NT2/D1 (cell line): ENCODE measurements around the gene UPP2.

Source experiments
- DNase-seq: peaks from one replicate; pipeline ENCODE4 v3.0.0-alpha.2; 2011; ENCODE audit warnings: low read depth, low spot score
- H3K27me3 ChIP-seq: 2 replicates; pipeline ENCODE4 v1.6.0; 2011; ENCODE audit warnings: mild to moderate bottlenecking; ENCODE audit not compliant: insufficient read length, insufficient read depth
- H3K36me3 ChIP-seq: 2 replicates; pipeline ENCODE4 v1.6.1; 2011; ENCODE audit warnings: mild to moderate bottlenecking, low read length, mixed read lengths; ENCODE audit not compliant: insufficient read depth, insufficient read length
- H3K4me1 ChIP-seq: 2 replicates; pipeline ENCODE4 v1.5.1; 2011; ENCODE audit not compliant: insufficient read depth, insufficient read length
- H3K4me3 ChIP-seq: 2 replicates; pipeline ENCODE4 v1.5.1; 2011; ENCODE audit warnings: low read depth; ENCODE audit not compliant: insufficient read length
- H3K9ac ChIP-seq: 2 replicates; pipeline ENCODE4 v1.6.0; 2011; ENCODE audit warnings: low read depth; ENCODE audit not compliant: insufficient read length
- H3K9me3 ChIP-seq: 2 replicates; pipeline ENCODE4 v1.5.1; 2011; ENCODE audit warnings: mild to moderate bottlenecking, low read length; ENCODE audit not compliant: insufficient read depth
- SUZ12 ChIP-seq: IDR thresholded peaks from 2 replicates; pipeline ENCODE4 v1.6.1; 2011; ENCODE audit not compliant: insufficient read length, insufficient read depth; ENCODE audit errors: extremely low read depth
- YY1 ChIP-seq: IDR thresholded peaks from 2 replicates; pipeline ENCODE4 v1.6.1; 2011; ENCODE audit not compliant: insufficient read length, insufficient read depth
- ZNF274 ChIP-seq: IDR thresholded peaks from 2 replicates; pipeline ENCODE4 v1.6.1; 2011; ENCODE audit warnings: mild to moderate bottlenecking, low read depth, low read length

Gene UPP2

DNA sequence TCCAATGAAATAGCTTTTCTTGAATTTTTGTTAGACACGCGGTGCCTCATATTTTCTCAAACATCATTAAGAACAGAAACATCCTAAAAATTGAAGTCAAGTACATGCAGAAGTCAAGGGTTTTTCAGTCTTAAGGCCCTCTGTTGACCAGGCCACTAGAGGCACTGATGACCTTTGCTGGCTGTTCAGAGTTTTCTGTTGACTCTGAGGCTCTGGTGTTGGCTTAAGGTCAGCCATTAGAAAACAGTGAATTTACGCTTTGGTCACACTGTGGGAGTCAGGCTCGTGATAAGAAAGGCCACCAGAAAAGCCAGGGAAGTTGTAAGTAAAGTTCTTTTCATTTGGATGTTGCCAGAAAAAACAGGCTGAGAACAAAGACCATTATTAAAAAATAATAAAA, 5.8 kb upstream of the UPP2 start:
- DNase-seq = no peak
- TF ChIP-seq ZNF274 = no peak
- TF ChIP-seq SUZ12 = no peak
- no peak for TF ChIP-seq YY1
- H3K36me3 ChIP-seq = no peaks in the 10 kb centered on the region
- H3K4me3 ChIP-seq = no peak overlapping the region
- H3K9me3 ChIP-seq = no peaks in the 10 kb centered on the region
- no peaks in the 10 kb centered on the region for H3K4me1 ChIP-seq
- no peaks in the 10 kb centered on the region for H3K27me3 ChIP-seq
- no peak overlapping the region for H3K9ac ChIP-seq

DNA sequence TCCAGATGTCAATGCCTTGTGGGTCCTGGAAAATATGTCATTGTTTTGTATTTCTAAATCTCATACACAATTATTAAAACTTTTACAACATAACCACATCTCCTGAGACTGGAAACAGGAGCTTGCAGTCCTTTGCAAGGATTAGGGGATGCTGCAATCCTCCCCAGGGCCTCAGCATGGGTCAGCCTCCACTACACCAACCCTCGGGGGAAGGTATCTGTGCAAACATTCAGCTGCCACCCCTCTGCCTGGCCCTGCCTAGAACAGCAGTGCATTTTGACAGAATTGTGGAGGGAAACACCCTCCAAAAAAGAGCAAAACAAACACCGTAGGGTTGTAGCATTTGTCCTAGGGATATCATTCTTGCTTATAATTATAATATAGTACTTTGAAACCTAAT, 4.2 kb upstream of the UPP2 start:
- Histone ChIP-seq H3K9me3 (no peaks in the 10 kb centered on the region), H3K4me1 (no peaks in the 10 kb centered on the region), H3K9ac (no peak overlapping the region), H3K27me3 (no peaks in the 10 kb centered on the region), H3K4me3 (no peak overlapping the region), H3K36me3 (no peaks in the 10 kb centered on the region)
- TF ChIP-seq YY1 (no peak), ZNF274 (no peak), SUZ12 (no peak)
- DNase-seq = no peak

GRCh38 chr2:158098178-158098577, 3.5 kb upstream of the UPP2 start:
- no peak for TF ChIP-seq ZNF274
- no peak for TF ChIP-seq SUZ12
- no peak for TF ChIP-seq YY1
- Histone ChIP-seq H3K4me1 (no peaks in the 10 kb centered on the region), H3K36me3 (no peaks in the 10 kb centered on the region)

DNA sequence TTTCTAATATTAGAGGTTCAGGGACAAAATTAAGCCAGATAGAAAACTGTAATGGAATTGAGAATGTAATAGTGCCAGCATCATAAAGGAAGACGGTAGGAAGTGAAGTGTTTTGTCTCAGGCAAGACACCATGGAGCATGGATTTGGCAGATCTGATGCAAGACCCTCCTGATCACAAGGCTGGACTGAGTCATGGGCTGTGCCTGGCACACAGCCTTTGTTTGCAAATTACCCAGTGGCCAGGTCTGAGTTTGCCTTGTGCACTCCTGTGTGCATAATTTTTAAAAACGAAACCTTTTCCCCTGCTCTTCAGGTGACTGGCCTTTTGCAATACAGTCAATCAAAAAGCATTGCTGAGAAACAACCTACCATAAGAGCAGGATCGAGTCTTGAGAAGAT, 2.0 kb upstream of the UPP2 start:
- H3K4me3 ChIP-seq = no peak overlapping the region
- H3K9me3 ChIP-seq = no peaks in the 10 kb centered on the region
- no peaks in the 10 kb centered on the region for H3K4me1 ChIP-seq
- no peak for TF ChIP-seq YY1
- TF ChIP-seq ZNF274 = no peak
- TF ChIP-seq SUZ12 = no peak
- H3K36me3 ChIP-seq = no peaks in the 10 kb centered on the region
- H3K27me3 ChIP-seq = no peaks in the 10 kb centered on the region
- no peak overlapping the region for H3K9ac ChIP-seq
- DNase-seq = no peak

More at GRCh38 chr2:158098178-158098577, 3.5 kb upstream of the UPP2 start:
- Histone ChIP-seq H3K9me3 (no peaks in the 10 kb centered on the region), H3K4me3 (no peak overlapping the region), H3K27me3 (no peaks in the 10 kb centered on the region), H3K9ac (no peak overlapping the region)
- no peak for DNase-seq

DNA sequence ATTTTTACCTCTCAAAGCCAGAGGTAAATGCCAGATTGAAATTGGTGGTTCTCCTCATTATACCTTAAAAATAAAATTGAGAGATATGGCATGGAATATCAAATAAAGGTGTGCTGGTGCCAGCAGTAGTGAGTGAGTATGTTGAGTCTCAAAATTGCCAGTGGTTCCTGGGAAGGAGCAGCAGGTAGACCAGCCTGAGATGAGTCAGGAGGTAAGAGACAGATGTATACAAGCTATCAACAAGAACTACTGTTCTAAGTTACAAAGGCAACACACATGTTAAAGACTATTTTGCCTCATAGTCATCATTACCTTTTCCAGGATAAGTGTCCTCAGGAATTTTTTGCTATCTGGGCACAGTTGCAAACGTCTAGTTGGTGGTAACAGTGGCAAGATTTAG, 1.3 kb upstream of the UPP2 start:
- no peak overlapping the region for H3K4me3 ChIP-seq

DNA sequence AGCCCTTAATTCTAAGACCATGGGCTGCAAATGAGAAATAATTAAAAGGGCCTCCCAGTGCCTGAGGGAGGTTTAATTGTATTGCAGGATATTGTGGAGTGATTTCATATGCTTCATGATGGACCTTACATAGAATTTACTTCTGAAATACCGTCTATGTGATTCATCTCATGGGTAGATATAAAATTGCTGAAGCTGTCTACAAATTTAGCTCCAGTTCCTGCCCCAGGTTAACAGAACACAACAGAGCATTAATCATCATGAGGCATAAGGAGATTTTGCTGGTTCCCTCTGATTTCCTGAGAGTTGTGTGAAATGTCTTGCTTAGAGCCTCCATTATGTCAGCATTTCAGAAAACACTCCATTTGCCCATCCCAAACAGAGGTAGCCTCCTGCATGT, 770 bp downstream of the UPP2 start:
- no peak for TF ChIP-seq ZNF274
- TF ChIP-seq SUZ12 = no peak
- TF ChIP-seq YY1 = no peak

More for the DNA sequence above, 1.3 kb upstream of the UPP2 start:
- TF ChIP-seq SUZ12 = no peak
- no peak for DNase-seq
- no peaks in the 10 kb centered on the region for H3K36me3 ChIP-seq
- H3K27me3 ChIP-seq = no peaks in the 10 kb centered on the region
- no peaks in the 10 kb centered on the region for H3K4me1 ChIP-seq
- H3K9me3 ChIP-seq = no peaks in the 10 kb centered on the region
- no peak overlapping the region for H3K9ac ChIP-seq

DNA sequence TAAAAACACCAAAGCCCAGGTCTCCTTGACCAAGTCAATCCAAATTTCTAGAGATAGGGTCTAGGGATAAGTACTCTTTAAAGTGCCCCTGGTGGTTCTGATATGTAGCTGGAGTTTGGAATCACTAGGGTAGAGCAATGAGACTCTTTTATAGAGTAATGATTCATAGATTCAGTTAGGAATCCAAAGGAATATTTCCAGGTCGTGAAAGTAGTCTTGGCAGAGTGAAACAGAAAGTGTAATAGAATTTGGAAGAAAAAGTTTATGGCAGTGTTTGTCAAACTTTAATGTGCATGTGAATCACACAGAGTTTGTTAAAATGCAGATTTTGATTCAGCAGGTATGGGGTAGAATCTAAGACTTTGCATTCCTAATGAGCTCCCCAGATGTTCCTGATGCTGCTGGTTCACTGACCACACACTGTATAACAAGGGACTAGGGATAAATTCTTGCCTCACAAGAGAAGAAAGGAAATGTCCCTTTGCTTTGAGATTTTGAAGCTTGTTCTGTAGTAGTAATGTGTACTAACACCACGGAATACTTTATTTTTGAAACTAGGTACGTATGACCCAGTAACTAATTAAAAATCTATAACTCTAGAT, 1.8 kb downstream of the UPP2 start:
- Histone ChIP-seq H3K4me3 (no peak overlapping the region), H3K27me3 (no peaks in the 10 kb centered on the region), H3K4me1 (no peaks in the 10 kb centered on the region), H3K9ac (no peak overlapping the region), H3K9me3 (no peaks in the 10 kb centered on the region), H3K36me3 (no peaks in the 10 kb centered on the region)
- TF ChIP-seq ZNF274 (no peak), YY1 (no peak), SUZ12 (no peak)
- DNase-seq = no peak

More for the DNA sequence above, 770 bp downstream of the UPP2 start:
- Histone ChIP-seq H3K36me3 (no peaks in the 10 kb centered on the region), H3K9me3 (no peaks in the 10 kb centered on the region), H3K4me1 (no peaks in the 10 kb centered on the region), H3K4me3 (no peak overlapping the region), H3K27me3 (no peaks in the 10 kb centered on the region), H3K9ac (no peak overlapping the region)
- no peak for DNase-seq

GRCh38 chr2:158104903-158105302, 3.2 kb downstream of the UPP2 start:
- H3K4me3 ChIP-seq = no peak overlapping the region
- H3K9me3 ChIP-seq = no peaks in the 10 kb centered on the region
- no peaks in the 10 kb centered on the region for H3K36me3 ChIP-seq
- H3K4me1 ChIP-seq = no peaks in the 10 kb centered on the region
- H3K9ac ChIP-seq = no peak overlapping the region
- no peaks in the 10 kb centered on the region for H3K27me3 ChIP-seq
- no peak for TF ChIP-seq ZNF274
- TF ChIP-seq YY1 = no peak
- no peak for TF ChIP-seq SUZ12
- no peak for DNase-seq
